WTC11 (cell line): ENCODE data around the gene PMEPA1. TPM values are rescaled to one million over a fixed set of nuclear protein-coding genes. Genes with fewer than 3 reads are reported as not detected.
A peak's percentile ranks its signal among the peaks of the same experiment; 100 is the strongest.

Experiments
- ATAC-seq: fragments of 200-7000 bp; cut with Tn5 transposase; 2 replicates; pipeline ENCODE4 v1.10.0; 2021; ENCODE audit warnings: mild to moderate bottlenecking, moderate library complexity
- CTCF ChIA-PET: fragments of 300-600 bp; sonication (Branson Sonifier 250); formaldehyde crosslinking; loops from one replicate; lab custom pipeline; 2021; ENCODE audit warnings: antibody characterized with exemption; lab: Charles Lee
- POLR2A ChIA-PET: fragments of 350-600 bp; sonication (Branson Sonifier 250); formaldehyde crosslinking; loops from one replicate; lab custom pipeline; 2021; ENCODE audit warnings: antibody characterized with exemption; lab: Charles Lee
- DNase-seq: peaks from one replicate; pipeline ENCODE4 v3.0.0; 2021; ENCODE audit warnings: low spot score
- H3K27ac Mint-ChIP-seq: 2 replicates; pipeline ENCODE4 v1.8.0; 2021; ENCODE audit warnings: mixed read lengths
- H3K27me3 Mint-ChIP-seq: 2 replicates; pipeline ENCODE4 v1.8.0; 2021; ENCODE audit warnings: low read depth, mild to moderate bottlenecking, moderate library complexity, mixed read lengths
- H3K36me3 Mint-ChIP-seq: 2 replicates; pipeline ENCODE4 v1.8.0; 2021; ENCODE audit warnings: mixed read lengths
- H3K4me1 Mint-ChIP-seq: 2 replicates; pipeline ENCODE4 v1.8.0; 2022; ENCODE audit warnings: mixed read lengths
- H3K4me3 Mint-ChIP-seq: 2 replicates; pipeline ENCODE4 v1.8.0; 2021; ENCODE audit warnings: mild to moderate bottlenecking, moderate library complexity, mixed read lengths
- H3K9me3 Mint-ChIP-seq: 2 replicates; pipeline ENCODE4 v1.8.0; 2021; ENCODE audit warnings: mixed read lengths
- EMX1 ChIP-seq: fragments of 250-450 bp; sonication (Bioruptor Pico); IDR thresholded peaks from 2 replicates; pipeline ENCODE4 v1.8.0; 2021; ENCODE audit warnings: mild to moderate bottlenecking
- FOXJ3 ChIP-seq: sonication (generic); formaldehyde crosslinking; IDR thresholded peaks from 2 replicates; pipeline ENCODE4 v1.9.0; 2021; ENCODE audit warnings: missing genetic modification reagents, mild to moderate bottlenecking, borderline replicate concordance
- JAZF1 ChIP-seq: fragments of 250-450 bp; sonication (Bioruptor Pico); IDR thresholded peaks from 2 replicates; pipeline ENCODE4 v1.9.0; 2021; ENCODE audit warnings: moderate library complexity, mild to moderate bottlenecking, inconsistent platforms
- PRRX2 ChIP-seq: fragments of 250-450 bp; sonication (Bioruptor Pico); IDR thresholded peaks from 2 replicates; pipeline ENCODE4 v1.8.0; 2021; ENCODE audit warnings: mild to moderate bottlenecking
- SMAD3 ChIP-seq: sonication (generic); formaldehyde crosslinking; IDR thresholded peaks from 2 replicates; pipeline ENCODE4 v1.8.0; 2022; ENCODE audit warnings: missing genetic modification reagents, mild to moderate bottlenecking, borderline replicate concordance
- TCF7 ChIP-seq: sonication (generic); formaldehyde crosslinking; IDR thresholded peaks from 2 replicates; pipeline ENCODE4 v1.8.0; 2022; ENCODE audit warnings: mild to moderate bottlenecking, low read depth, missing genetic modification reagents, moderate library complexity
- total RNA-seq: library from RNA; stranded (reverse); gene quantifications from 3 replicates; pipeline ENCODE4 v1.2.3, GENCODE V29; 2021
- TF ChIP-seq, protein P1 (sequence below): sonication (generic); formaldehyde crosslinking; IDR thresholded peaks from 2 replicates; pipeline ENCODE4 v1.8.0; 2023; ENCODE audit warnings: missing genetic modification reagents, mild to moderate bottlenecking, borderline replicate concordance
- TF ChIP-seq, protein P2 (sequence below): sonication (generic); formaldehyde crosslinking; IDR thresholded peaks from 2 replicates; pipeline ENCODE4 v1.8.0; 2022; ENCODE audit warnings: mild to moderate bottlenecking, missing genetic modification reagents
- TF ChIP-seq, protein P3 (sequence below): fragments of 250-450 bp; sonication (Bioruptor Pico); IDR thresholded peaks from 2 replicates; pipeline ENCODE4 v1.9.0; 2021; ENCODE audit warnings: moderate library complexity, mild to moderate bottlenecking, inconsistent platforms, borderline replicate concordance
- TF ChIP-seq, protein P4 (sequence below): fragments of 250-450 bp; sonication (Bioruptor Pico); IDR thresholded peaks from 2 replicates; pipeline ENCODE4 v1.8.0; 2021; ENCODE audit warnings: mild to moderate bottlenecking
- TF ChIP-seq, protein P5 (sequence below): fragments of 250-450 bp; sonication (Bioruptor Pico); conservative IDR thresholded peaks from 2 replicates; pipeline ENCODE4 v1.9.0; 2021; ENCODE audit warnings: mild to moderate bottlenecking
- TF ChIP-seq, protein P6 (sequence below): sonication (generic); formaldehyde crosslinking; IDR thresholded peaks from 2 replicates; pipeline ENCODE4 v1.8.1; 2023; ENCODE audit warnings: mild to moderate bottlenecking, moderate library complexity, missing genetic modification reagents
- TF ChIP-seq, protein P7 (sequence below): sonication (generic); formaldehyde crosslinking; IDR thresholded peaks from 2 replicates; pipeline ENCODE4 v1.8.1; 2023; ENCODE audit warnings: mild to moderate bottlenecking, missing genetic modification reagents

The PMEPA1 gene
- total RNA-seq, 1 experiment from 2014 or later = 40.6 TPM

DNA sequence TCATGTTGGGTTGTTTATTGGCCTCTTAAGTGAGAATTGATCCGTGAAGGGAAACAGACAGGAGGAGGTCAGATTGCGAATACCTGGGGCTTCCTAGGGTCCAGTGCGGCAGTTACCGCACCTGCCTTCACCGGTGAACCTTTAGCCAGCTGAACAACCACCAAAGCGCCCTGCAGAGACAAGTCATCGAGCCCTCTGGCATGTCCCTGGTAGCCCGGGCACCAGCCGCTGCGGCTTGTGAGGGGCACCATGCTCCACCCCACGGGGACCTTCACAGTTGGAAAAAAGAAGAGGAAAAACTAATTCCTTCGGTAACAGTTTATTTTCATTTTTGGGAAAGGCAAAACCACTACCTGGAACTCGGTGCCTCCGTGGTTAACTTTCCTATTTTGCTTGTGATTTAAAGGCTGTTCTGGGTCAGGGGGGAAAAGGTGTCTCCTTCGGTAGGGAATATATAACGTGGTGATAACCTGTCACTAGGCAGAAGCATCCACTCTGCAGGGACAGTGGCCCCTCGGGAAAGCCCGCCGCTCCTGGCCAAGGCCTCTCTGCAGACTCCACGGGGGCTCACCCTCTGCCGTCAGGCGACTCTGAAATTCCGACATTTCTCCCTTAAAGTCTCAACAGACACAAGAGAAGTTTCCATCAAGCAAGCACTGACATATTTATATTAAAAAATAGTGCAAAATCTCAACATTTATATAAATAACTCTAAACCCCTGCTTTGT, 58.9 kb downstream of the PMEPA1 start:
- H3K27ac Mint-ChIP-seq = peak overlapping the region; percentile 90
- ChIA-PET CTCF (no interaction called here), POLR2A (no interaction called here)
- DNase-seq (no peak), ATAC-seq (no peak)
- peaks cover 9% of the 10 kb centered on the region for H3K9me3 Mint-ChIP-seq
- H3K36me3 Mint-ChIP-seq = peaks cover 15% of the 10 kb centered on the region
- H3K4me1 Mint-ChIP-seq = peaks cover 27% of the 10 kb centered on the region
- TF ChIP-seq EMX1 (CRISPR knock-in tag) (no peak), FOXJ3 (CRISPR knock-in tag) (no peak), PRRX2 (no peak), JAZF1 (CRISPR knock-in tag) (no peak), SMAD3 (CRISPR knock-in tag) (no peak), TCF7 (CRISPR knock-in tag) (no peak)
- TF ChIP-seq, protein P1, sequence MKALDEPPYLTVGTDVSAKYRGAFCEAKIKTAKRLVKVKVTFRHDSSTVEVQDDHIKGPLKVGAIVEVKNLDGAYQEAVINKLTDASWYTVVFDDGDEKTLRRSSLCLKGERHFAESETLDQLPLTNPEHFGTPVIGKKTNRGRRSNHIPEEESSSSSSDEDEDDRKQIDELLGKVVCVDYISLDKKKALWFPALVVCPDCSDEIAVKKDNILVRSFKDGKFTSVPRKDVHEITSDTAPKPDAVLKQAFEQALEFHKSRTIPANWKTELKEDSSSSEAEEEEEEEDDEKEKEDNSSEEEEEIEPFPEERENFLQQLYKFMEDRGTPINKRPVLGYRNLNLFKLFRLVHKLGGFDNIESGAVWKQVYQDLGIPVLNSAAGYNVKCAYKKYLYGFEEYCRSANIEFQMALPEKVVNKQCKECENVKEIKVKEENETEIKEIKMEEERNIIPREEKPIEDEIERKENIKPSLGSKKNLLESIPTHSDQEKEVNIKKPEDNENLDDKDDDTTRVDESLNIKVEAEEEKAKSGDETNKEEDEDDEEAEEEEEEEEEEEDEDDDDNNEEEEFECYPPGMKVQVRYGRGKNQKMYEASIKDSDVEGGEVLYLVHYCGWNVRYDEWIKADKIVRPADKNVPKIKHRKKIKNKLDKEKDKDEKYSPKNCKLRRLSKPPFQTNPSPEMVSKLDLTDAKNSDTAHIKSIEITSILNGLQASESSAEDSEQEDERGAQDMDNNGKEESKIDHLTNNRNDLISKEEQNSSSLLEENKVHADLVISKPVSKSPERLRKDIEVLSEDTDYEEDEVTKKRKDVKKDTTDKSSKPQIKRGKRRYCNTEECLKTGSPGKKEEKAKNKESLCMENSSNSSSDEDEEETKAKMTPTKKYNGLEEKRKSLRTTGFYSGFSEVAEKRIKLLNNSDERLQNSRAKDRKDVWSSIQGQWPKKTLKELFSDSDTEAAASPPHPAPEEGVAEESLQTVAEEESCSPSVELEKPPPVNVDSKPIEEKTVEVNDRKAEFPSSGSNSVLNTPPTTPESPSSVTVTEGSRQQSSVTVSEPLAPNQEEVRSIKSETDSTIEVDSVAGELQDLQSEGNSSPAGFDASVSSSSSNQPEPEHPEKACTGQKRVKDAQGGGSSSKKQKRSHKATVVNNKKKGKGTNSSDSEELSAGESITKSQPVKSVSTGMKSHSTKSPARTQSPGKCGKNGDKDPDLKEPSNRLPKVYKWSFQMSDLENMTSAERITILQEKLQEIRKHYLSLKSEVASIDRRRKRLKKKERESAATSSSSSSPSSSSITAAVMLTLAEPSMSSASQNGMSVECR (CRISPR knock-in tag) = no peak
- TF ChIP-seq, protein P2, sequence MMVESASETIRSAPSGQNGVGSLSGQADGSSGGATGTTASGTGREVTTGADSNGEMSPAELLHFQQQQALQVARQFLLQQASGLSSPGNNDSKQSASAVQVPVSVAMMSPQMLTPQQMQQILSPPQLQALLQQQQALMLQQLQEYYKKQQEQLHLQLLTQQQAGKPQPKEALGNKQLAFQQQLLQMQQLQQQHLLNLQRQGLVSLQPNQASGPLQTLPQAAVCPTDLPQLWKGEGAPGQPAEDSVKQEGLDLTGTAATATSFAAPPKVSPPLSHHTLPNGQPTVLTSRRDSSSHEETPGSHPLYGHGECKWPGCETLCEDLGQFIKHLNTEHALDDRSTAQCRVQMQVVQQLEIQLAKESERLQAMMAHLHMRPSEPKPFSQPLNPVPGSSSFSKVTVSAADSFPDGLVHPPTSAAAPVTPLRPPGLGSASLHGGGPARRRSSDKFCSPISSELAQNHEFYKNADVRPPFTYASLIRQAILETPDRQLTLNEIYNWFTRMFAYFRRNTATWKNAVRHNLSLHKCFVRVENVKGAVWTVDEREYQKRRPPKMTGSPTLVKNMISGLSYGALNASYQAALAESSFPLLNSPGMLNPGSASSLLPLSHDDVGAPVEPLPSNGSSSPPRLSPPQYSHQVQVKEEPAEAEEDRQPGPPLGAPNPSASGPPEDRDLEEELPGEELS = no peak
- TF ChIP-seq, protein P3, sequence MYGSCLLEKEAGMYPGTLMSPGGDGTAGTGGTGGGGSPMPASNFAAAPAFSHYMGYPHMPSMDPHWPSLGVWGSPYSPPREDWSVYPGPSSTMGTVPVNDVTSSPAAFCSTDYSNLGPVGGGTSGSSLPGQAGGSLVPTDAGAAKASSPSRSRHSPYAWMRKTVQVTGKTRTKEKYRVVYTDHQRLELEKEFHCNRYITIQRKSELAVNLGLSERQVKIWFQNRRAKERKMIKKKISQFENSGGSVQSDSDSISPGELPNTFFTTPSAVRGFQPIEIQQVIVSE = no peak
- TF ChIP-seq, protein P4, sequence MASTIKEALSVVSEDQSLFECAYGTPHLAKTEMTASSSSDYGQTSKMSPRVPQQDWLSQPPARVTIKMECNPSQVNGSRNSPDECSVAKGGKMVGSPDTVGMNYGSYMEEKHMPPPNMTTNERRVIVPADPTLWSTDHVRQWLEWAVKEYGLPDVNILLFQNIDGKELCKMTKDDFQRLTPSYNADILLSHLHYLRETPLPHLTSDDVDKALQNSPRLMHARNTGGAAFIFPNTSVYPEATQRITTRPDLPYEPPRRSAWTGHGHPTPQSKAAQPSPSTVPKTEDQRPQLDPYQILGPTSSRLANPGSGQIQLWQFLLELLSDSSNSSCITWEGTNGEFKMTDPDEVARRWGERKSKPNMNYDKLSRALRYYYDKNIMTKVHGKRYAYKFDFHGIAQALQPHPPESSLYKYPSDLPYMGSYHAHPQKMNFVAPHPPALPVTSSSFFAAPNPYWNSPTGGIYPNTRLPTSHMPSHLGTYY = no peak
- TF ChIP-seq, protein P5, sequence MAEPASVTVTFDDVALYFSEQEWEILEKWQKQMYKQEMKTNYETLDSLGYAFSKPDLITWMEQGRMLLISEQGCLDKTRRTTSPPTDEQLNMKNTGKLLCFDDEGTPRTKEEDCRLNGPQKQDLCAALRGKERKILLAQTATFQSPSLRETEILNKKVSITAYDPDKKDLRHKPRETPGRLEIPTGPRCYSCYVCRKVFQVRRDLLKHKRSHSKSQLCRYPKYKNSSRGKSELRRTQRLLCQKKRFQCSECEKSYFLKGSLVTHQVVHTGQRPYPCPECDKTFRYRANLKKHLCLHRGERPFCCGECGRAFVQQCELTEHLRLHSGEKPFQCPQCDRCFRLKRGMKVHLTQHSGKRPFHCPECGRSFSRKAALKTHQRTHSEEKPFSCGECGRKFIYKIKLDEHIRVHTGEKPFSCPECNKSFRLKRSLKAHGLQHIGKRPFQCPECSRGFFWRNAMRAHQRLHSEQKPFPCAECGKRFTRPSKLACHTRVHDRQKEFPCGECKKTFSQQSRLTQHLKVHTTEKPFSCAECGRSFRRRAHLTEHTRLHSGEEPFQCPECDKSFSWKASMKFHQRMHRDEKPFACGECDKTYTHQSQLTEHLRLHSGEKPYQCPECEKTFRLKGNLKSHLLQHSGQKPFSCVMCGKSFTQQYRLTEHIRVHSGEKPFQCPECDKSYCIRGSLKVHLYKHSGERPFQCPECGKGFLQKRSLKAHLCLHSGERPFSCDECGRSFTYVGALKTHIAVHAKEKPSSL (CRISPR knock-in tag) = no peak
- TF ChIP-seq, protein P6, sequence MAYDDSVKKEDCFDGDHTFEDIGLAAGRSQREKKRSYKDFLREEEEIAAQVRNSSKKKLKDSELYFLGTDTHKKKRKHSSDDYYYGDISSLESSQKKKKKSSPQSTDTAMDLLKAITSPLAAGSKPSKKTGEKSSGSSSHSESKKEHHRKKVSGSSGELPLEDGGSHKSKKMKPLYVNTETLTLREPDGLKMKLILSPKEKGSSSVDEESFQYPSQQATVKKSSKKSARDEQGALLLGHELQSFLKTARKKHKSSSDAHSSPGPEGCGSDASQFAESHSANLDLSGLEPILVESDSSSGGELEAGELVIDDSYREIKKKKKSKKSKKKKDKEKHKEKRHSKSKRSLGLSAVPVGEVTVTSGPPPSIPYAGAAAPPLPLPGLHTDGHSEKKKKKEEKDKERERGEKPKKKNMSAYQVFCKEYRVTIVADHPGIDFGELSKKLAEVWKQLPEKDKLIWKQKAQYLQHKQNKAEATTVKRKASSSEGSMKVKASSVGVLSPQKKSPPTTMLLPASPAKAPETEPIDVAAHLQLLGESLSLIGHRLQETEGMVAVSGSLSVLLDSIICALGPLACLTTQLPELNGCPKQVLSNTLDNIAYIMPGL (CRISPR knock-in tag) = no peak
- TF ChIP-seq, protein P7, sequence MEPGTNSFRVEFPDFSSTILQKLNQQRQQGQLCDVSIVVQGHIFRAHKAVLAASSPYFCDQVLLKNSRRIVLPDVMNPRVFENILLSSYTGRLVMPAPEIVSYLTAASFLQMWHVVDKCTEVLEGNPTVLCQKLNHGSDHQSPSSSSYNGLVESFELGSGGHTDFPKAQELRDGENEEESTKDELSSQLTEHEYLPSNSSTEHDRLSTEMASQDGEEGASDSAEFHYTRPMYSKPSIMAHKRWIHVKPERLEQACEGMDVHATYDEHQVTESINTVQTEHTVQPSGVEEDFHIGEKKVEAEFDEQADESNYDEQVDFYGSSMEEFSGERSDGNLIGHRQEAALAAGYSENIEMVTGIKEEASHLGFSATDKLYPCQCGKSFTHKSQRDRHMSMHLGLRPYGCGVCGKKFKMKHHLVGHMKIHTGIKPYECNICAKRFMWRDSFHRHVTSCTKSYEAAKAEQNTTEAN = no peak
- H3K4me3 Mint-ChIP-seq = no peak overlapping the region
- H3K27me3 Mint-ChIP-seq = peaks cover 3% of the 10 kb centered on the region; the same call in 1 of the 2 replicates
